HL-60/S4 treated with phorbol 12-myristate 13-acetate at 8.2 ng/mL for 4 days and 3 days (cell line): ENCODE results near the gene MYO18B.

Experiments used
- in situ Hi-C: fragments of 300-500 bp; cut with MboI; formaldehyde crosslinking; loops from 2 replicates; pipeline ENCODE4 v1.15.0; 2022; ENCODE audit warnings: low sequenced_read_pairs

MYO18B gene

GRCh38 chr22:25892678-25893077 lies 150.7 kb downstream of the MYO18B start:
- in situ Hi-C loops, result no loop called here

GRCh38 chr22:25895678-25896077 lies 153.7 kb downstream of the MYO18B start:
- in situ Hi-C loops, result no loop called here

- in situ Hi-C loops, result no loop called here
These were observed 154.1 kb downstream of the MYO18B start for GRCh38 chr22:25896098-25896497.

- in situ Hi-C loops, result no loop called here
These were observed 154.6 kb downstream of the MYO18B start for GRCh38 chr22:25896592-25896991.

- in situ Hi-C loops, result no loop called here
These were observed 156.8 kb downstream of the MYO18B start for GRCh38 chr22:25898707-25899365.

- in situ Hi-C loops, result no loop called here
These were observed 157.6 kb downstream of the MYO18B start for GRCh38 chr22:25899566-25899965.

DNA sequence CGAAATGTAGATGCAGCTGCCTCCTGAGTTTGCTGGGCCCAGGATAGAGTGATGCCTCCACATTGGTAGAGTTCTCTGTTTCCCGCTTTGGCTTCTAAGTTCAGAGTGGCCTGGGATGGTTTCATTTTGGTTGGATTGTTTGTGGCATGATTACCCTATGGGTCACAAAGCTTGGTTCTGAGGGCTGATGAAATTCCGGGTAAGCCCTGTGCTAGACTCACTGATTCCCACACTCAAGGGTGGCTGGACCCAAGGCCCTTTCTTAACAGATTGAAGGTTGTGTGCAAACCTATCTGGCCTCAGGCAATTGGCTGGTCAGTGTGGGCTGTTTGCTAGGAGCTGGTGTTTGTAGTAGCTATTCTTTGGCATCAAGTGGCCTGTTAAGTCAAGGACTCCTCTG lies 158.4 kb downstream of the MYO18B start:
- in situ Hi-C loops, result no loop called here

DNA sequence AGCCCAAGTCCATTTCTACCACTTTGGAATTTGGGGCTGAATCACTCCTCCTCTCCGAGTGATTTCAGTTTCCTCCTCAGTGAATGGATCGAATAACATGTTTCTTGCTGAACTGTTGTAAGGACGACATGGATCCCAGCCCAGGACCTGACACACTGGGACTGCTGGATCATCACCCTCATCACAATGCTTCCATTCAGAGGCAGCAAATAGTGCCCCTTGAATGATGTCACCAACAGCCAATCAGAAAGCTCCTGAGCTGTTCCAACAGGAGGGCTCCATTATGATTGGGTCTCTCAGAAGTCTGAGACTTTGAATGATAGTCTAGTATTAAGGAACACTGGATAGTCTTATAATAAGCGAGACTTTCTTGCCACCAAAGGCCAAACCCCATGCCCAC lies 158.9 kb downstream of the MYO18B start:
- in situ Hi-C loops, result no loop called here

GRCh38 chr22:25902402-25902801 lies 160.4 kb downstream of the MYO18B start:
- in situ Hi-C loops, result no loop called here

DNA sequence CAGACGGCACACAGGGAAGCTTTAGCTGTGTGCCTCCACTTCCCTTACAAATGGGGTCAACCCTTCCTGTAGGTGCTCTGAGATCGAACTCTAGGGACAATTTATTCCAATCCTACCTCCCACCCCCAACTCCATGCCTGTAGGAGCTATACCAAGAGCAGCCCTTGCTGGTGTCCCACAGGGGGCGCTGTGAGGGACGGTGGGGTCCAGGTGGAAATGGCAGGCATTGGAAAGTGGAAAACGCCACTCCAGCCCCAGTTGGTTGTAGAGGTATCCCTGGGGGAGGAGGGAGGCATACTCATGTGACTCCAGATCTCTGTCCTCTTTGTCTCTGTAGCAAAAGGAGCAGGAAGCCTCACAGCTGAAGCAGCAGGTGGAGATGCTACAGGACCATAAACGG lies 161.3 kb downstream of the MYO18B start:
- in situ Hi-C loops, result no loop called here

GRCh38 chr22:25908212-25908611 lies 166.2 kb downstream of the MYO18B start:
- in situ Hi-C loops, result no loop called here

DNA sequence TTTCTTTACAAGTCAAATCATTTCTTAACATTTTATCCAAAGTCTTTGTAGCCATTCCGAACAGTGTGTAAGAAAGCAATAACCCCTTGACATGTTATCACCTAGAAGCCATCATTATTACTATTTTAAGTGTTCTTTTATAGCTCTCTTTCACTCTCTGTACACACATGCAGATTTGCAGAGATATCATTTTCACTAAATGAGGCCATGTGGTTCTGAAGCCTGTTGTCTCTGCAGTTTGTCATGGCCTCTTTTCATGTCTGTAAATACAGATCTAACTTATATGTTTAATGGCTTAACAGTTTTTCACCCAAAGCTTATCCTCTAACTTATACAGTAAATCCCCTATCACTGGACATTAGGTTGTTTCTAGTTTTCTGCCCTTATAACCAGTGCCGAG lies 166.8 kb downstream of the MYO18B start:
- in situ Hi-C loops, result no loop called here

DNA sequence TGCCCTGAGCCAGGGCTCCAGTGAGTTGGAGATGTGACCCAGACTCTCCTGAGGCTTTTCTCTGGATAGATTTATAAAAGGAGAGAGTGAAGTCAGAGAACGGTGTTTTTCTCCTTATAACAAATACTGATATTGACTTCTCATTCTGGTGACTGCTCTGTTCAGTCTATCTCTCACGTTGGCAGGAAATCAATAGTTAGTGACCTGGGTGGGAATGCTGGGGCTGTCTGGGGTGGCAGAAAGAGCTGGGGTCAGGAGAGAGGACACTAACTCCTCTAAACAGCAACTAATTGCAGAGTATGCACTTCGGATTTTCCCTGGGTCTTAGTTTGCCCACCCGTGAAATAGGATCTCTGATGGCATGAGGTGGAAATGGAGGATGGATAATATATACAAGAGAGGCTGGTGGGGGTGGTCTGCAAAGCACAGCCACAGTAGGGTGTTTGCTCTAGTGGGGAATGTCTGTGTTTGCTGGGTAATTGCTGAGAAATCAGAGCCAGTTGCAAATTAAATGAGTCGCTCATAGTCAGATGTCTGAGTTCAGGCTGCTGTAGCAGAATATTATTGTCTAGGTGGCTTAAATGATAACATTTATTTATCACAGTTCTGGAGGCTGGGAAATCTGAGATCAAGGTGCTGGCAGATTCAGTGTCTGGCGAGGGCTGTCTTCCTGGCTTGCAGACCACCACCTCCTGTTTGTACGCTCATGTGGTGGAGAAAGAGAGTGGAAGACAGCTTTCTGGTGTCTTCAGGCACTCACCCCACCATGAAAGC lies 167.8 kb downstream of the MYO18B start:
- in situ Hi-C loops, result no loop called here

DNA sequence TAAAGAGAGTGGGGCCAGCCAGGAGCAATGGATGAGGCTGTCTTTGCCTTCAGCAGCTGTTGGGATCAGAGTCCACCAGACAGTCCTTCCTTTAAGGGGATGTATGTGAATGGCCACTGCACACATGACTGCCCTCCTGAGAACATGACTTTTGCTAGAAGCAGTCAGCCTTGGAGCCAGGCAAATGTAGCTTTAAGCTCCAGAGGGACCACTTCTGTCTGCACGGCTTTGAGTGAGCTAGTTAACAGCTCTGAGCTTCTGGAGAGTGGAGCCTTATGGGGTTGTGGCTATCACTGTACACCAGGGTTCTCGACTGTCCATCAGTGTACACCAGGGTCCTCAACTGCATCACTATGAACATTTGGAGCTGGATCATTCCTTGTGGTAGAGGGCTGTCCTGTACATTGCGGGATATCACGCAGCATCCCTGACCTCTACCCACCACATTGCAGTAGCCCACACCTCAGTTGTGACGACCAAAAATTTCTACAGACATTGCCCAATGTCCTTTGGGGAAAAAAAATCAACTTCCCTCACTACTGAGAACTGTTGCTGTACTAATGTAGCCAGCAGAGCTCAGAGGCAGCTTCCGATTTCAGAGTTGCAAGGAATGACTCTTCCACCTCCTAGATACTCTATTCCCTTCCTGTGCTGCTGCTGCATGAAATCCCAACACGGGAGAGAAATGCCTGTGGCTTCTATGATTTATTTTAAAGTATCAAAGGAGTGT lies 169.4 kb downstream of the MYO18B start:
- in situ Hi-C loops, result no loop called here

DNA sequence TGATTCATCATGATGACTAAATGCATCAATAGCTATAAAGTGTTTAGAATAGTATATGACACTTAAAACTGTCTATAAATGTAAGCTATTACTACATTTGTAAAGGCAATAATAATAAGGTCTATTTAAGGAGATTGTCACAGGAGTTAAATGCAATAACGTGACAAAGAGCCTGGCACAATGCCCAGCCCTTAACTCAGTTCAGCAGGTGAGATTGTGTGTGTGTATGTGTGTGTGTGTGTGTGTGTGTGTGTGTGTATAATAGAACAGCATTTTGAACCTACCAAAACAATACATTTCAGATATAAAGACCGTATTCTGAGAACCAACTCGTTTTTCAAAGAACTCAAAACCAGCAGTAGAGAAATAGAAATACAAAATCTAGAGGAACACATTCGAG lies 177.5 kb downstream of the MYO18B start:
- in situ Hi-C loops, result no loop called here

- in situ Hi-C loops, result no loop called here
These were observed 180.2 kb downstream of the MYO18B start for GRCh38 chr22:25922141-25922540.

DNA sequence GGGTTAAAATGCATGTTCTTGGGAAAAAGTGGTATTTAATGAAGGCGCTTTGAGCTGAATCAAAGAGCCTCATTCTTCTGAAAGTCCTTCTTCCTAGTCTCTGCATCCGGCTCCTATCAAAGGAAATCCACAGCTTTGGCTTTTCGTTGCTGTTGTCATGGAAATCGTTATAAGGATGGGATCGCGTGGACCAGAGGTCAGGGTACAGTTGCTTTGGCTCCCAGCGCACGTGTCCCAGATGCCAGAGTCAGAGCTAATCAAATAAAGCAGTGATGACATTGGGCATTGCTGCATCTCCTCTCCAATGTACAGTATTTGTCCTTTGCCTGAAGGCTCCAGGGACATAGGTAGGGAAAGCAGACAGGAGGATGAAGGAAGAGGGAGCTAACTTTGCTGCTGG lies 181.9 kb downstream of the MYO18B start:
- in situ Hi-C loops, result no loop called here

- in situ Hi-C loops, result no loop called here
These were observed 186.1 kb downstream of the MYO18B start for GRCh38 chr22:25928038-25928437.

DNA sequence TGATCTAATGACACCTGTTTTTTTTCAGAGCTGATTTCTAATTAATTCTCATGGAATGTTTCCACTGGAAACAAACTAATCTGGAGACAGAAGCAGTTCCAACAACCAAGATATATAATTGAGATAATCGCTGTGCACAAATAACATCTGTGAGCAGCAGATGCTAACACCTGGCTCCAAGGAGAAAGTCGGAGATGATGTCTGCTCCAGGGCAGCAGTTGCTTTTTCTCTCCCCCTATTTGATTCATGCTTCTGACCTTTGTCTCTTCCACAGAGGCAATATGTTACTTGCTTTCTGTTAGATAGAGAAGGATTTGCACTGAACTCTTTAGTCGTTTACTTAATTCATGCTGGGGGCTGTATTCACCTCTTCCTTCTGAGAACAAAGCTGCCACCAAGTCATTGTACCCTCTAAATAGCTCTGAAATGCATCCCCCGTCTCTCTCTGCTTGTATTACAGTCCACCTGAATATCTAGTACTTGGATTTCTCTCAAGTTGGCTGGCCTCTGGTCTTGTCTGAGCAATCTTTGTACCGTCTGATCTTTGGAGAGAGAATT lies 187.4 kb downstream of the MYO18B start:
- in situ Hi-C loops, result no loop called here

GRCh38 chr22:25930083-25930482 lies 188.1 kb downstream of the MYO18B start:
- in situ Hi-C loops, result no loop called here

GRCh38 chr22:25930788-25931310 lies 188.9 kb downstream of the MYO18B start:
- in situ Hi-C loops, result no loop called here
